HG03442 (cell line): ENCODE results near the gene RAI14.

Experiments used
- ATAC-seq: cut with Tn5 transposase; IDR thresholded peaks from one replicate; pipeline ENCODE4 v1.9.1; 2021; ENCODE audit warnings: mild to moderate bottlenecking, moderate library complexity; ENCODE audit not compliant: unreplicated experiment

RAI14 gene

DNA sequence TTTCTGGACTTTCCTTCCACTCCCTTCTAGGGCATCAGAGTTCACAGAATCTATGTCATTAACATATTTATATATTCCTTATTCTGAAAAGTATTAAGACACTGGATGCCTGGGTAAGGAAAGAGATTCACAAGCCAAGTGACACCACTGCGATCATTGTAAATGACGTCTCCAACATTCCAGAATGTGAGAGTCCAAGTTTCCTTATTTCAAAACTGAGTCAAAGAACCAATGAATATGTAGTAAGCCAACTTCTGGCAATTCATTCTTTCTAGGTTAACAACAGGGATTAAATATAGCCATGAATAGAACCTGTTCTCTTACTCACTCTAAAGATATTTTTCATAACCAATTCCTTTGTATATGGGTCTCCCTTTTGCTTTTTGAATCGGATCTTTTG lies 18.1 kb downstream of the RAI14 start:
- ATAC-seq = no peak

DNA sequence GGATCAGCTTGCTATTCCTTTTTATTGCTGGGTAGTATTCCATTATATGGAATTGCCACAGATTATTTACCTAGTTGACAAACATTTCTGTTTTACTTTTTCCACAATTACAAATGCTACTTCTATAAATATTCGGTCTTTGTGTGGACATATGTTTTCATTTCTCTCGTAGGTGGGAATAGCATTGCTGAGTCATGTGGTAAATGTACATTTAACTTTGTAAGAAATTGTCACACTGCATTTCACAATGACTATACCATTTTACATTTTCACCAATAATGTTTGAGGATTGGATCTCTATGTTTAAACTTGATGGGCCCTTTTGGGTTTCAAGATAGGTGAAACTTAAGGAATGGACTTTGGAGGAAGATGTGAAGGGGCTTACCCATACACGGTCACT lies 19.7 kb downstream of the RAI14 start:
- ATAC-seq = no peak

- ATAC-seq = no peak
Measured at GRCh38 chr5:34676416-34676815, 20.3 kb downstream of the RAI14 start.

GRCh38 chr5:34677428-34677827 lies 21.3 kb downstream of the RAI14 start:
- ATAC-seq = no peak

GRCh38 chr5:34680896-34681295 lies 24.8 kb downstream of the RAI14 start:
- ATAC-seq = no peak

- no peak for ATAC-seq
Measured at GRCh38 chr5:34682926-34683623, 26.9 kb downstream of the RAI14 start.

- ATAC-seq = no peak
Measured at GRCh38 chr5:34684281-34684979, 28.3 kb downstream of the RAI14 start.

DNA sequence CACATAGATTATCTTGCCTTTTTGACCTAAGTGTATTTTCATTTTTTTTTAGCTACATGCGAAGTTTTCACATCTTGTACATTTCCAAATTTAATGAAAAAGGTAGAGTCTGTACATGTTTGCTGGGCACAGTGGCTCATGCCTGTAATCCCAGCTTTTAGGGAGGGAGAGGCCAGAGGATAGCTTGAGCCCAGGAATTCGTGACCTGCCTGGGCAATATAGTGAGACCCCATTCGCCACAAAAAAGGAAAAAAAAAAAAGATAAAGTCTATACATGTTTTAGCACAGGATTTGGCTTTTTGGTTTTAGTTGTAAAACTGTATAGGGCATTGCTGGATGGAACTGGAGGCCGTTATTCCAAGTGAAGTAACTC lies 28.8 kb downstream of the RAI14 start:
- ATAC-seq = no peak

DNA sequence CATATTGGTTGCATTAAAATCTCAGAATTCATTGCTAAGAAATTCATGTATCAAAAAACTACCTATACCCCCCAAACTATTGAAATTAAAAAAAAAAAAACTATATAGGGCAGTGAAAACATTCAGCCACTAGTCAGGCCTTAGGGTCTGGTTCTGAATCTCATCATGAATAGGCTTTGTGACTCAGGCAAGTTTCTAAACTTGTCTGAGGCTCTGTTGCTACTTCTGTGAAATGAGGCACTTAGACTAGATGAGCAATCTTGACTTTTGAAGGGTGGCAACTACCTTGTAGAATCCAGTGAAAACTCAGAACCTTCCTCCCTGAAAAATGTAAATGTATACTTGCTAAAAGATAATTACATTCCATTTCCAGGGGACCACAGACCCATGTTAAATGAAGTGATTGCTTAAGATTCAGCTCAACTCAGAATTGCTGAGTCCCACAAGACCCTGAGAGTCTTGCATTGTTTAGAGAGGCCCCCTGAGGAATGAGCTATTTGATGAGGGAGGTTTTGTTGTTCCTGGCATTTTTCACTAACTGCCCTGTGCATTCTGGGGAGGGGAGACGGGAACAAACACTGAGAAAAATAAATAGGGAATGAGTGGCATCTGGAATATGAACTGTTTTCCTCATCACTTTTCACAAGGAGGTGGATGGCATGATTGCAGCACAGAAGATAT lies 29.5 kb downstream of the RAI14 start:
- ATAC-seq = no peak

DNA sequence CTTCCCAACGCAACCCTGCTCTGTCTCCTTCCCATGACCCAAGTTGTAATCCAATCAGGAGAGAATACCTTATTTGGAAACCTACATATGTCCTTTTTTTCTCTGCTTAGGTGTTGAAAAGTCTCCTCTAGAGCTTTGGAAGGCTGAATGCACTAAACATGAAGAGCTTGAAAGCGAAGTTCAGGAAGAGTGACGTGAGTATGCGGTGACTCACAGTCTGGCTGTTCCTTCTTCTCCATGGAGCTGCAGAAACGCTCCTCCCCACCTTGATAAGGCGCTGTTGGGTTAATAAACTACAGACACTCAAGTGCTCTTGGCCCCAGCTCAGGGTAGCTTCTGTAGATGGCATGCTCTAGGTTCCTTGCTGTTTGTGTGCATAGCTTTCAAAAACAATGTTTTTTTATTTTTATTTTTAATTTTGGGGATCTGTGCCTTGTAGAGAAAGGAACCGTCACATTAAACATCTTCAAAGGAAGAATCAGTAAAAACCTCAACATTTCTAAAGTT lies 30.7 kb downstream of the RAI14 start:
- no peak for ATAC-seq

GRCh38 chr5:34687269-34688011 lies 31.3 kb downstream of the RAI14 start:
- ATAC-seq = no peak

DNA sequence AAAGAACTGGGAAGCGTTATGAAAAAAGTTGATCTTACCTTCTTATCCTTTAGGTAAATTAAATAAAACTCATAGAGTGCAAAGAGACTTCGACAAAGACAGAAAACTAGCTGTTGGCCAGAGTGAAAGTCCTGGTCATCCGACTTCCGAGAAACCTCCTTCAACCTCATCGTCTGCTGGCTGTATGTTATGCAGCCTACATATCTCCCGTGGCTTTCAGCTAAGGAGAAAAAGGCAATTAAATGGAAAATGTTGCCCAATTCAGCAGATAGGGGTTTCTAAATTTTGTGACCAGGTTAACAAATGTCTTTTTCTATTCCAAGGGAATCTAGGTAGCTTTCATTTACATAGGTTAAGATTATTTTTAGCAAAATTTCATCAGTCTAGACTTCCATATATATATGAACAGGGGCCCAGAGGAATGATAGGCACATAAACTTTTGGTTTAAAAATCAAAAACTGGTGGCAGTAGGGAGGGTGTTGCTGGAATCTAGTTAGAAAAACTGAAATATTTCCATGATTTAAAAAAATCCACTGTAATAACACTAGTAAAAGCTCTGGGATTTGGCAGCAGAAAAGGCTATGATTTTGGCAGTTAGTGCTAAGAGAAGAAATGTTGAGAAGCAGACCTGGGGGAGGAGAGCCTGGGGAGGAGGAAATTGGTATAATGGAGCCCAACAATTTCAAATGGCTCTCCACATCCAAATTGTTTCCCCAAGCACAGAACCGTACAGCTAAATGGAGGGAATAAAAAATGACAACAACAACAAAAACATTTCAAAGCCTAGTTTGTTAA lies 32.1 kb downstream of the RAI14 start:
- no peak for ATAC-seq

GRCh38 chr5:34690301-34690700 lies 34.2 kb downstream of the RAI14 start:
- no peak for ATAC-seq

GRCh38 chr5:34690898-34691297 lies 34.8 kb downstream of the RAI14 start:
- no peak for ATAC-seq

GRCh38 chr5:34691326-34691725 lies 35.2 kb downstream of the RAI14 start:
- no peak for ATAC-seq

DNA sequence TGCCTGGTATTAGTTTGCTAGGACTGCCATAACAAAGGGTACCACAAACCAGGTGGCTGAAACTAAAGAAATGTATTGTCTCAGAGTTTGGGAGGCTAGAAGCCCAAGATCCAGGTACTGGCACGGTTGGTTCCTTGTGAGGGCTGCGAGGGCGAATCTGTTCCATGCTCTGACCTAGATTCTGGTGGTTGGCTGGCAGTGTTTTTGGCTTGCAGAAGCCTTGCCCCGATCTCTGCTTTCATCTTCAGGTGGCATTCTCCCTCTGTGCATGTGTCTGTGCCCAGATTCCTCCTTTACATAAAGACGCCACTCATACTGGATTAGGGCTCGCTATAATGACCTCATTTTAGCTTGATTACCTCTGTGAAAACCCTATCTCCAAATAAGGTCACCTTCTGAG lies 36.7 kb downstream of the RAI14 start:
- no peak for ATAC-seq

DNA sequence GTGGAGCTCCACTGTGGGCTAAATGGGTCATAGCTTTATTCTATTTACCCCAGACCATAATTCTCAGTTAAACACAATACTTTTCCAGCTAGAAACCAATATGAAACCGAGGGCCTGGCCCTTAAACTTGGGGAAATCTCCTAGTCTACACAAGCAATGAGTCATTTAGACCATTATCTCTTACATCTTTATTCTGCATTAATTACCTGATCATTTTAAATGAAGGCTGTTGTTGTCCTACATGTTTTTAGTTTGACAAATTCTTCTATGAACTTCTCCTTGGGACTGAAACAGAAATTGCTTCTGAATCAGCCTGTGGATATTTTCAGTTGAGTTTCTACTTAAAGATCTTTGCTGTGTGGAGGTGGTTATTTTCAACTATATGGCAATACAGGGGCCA lies 37.9 kb downstream of the RAI14 start:
- ATAC-seq = no peak

DNA sequence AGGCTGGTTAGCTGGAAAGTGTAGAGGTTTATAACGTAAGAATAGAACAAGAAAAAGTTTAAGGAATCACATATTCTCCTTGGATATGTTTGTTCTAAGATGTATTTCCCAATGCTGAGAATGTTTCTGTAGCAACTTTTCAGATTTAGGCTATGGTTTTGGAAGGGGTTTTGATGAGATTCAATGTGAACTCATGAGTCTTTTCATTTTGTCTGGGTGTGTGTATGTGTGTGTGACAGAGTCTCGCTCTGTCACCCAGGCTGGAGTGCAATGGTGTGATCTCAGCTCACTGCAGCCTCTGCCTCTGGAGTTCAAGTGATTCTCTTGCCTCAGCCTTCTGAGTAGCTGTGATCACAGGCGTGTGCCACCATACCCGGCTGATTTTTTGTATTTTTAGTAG lies 38.6 kb downstream of the RAI14 start:
- no peak for ATAC-seq

GRCh38 chr5:34695275-34696027 lies 39.3 kb downstream of the RAI14 start:
- peak; percentile 67 for ATAC-seq
